Measurements from ENCODE around the gene SLC1A5.

GRCh38 chr19:46830864-46831263, 42.5 kb upstream of the SLC1A5 start:
- no peak for TF ChIP-seq CTCF (IDR thresholded peaks at IDR 0.05; ENCODE audit: insufficient read depth, low read depth, low read length)
- no peak for TF ChIP-seq EZH2 (IDR thresholded peaks at IDR 0.05; ENCODE audit: insufficient read depth, low read length)
